NOMO-1 treated with DMSO at 0.1 percent for 48 hours (cell line): Measurements from ENCODE around the gene DDI2.

Experiments
- DNase-seq: peaks from one replicate; lab custom pipeline; 2025; ENCODE audit not compliant: unreplicated experiment; lab: John Stamatoyannopoulos, UW

Gene DDI2

GRCh38 chr1:15700508-15700907, 83.2 kb downstream of the DDI2 start:
- no peak for DNase-seq

GRCh38 chr1:15701784-15702183, 84.5 kb downstream of the DDI2 start:
- DNase-seq, result no peak

- DNase-seq, result no peak
Measured at GRCh38 chr1:15702722-15703550, 85.7 kb downstream of the DDI2 start.

- no peak for DNase-seq
Measured at GRCh38 chr1:15703562-15703961, 86.3 kb downstream of the DDI2 start.

GRCh38 chr1:15704526-15705183, 87.4 kb downstream of the DDI2 start:
- DNase-seq, result no peak

- no peak for DNase-seq
Measured at GRCh38 chr1:15705184-15705566, 87.9 kb downstream of the DDI2 start.

GRCh38 chr1:15706751-15707150, 89.5 kb downstream of the DDI2 start:
- DNase-seq, result no peak

GRCh38 chr1:15707239-15707925, 90.1 kb downstream of the DDI2 start:
- no peak for DNase-seq

- no peak for DNase-seq
Measured at GRCh38 chr1:15708486-15709137, 91.4 kb downstream of the DDI2 start.

GRCh38 chr1:15709226-15709625, 92.0 kb downstream of the DDI2 start:
- DNase-seq, result no peak

GRCh38 chr1:15712168-15712567, 94.9 kb downstream of the DDI2 start:
- no peak for DNase-seq

- DNase-seq, result no peak
Measured at GRCh38 chr1:15714406-15715136, 97.3 kb downstream of the DDI2 start.

GRCh38 chr1:15717418-15718125, 100.3 kb downstream of the DDI2 start:
- no peak for DNase-seq

- no peak for DNase-seq
Measured at GRCh38 chr1:15718199-15718601, 100.9 kb downstream of the DDI2 start.
